Measurements from ENCODE around the gene POGZ.
A peak's percentile ranks its signal among the peaks of the same experiment; 100 is the strongest.

Gene POGZ

GRCh38 chr1:151369302-151369610 is 90.0 kb downstream of the POGZ start:
- DNase-seq (ENCODE audit: low read depth) = no peak
- no peak for TF ChIP-seq CTCF (IDR thresholded peaks at IDR 0.05; ENCODE audit: insufficient read depth, low read depth, low read length, missing control alignments)
- no peak overlapping the region for H3K4me3 ChIP-seq (ENCODE audit: low read depth, low read length)

- no peak overlapping the region for H3K4me3 ChIP-seq (ENCODE audit: low read depth, low read length)
- DNase-seq (ENCODE audit: low read depth) = no peak
- no peak for TF ChIP-seq CTCF (IDR thresholded peaks at IDR 0.05; ENCODE audit: insufficient read depth, low read depth, low read length, missing control alignments)
Observed at GRCh38 chr1:151368393-151369301, 90.6 kb downstream of the POGZ start.

- no peak for DNase-seq (ENCODE audit: low read depth)
- no peak overlapping the region for H3K4me3 ChIP-seq (ENCODE audit: low read depth, low read length)
- TF ChIP-seq CTCF (IDR thresholded peaks at IDR 0.05; ENCODE audit: insufficient read depth, low read depth, low read length, missing control alignments) = no peak
Observed at GRCh38 chr1:151367658-151368392, 91.5 kb downstream of the POGZ start.

GRCh38 chr1:151364996-151365395 is 94.3 kb downstream of the POGZ start:
- TF ChIP-seq CTCF (IDR thresholded peaks at IDR 0.05; ENCODE audit: insufficient read depth, low read depth, low read length, missing control alignments) = peak; percentile 4
- no peak for DNase-seq (ENCODE audit: low read depth)
- H3K4me3 ChIP-seq (ENCODE audit: low read depth, low read length) = no peak overlapping the region

GRCh38 chr1:151362308-151363155 is 96.8 kb downstream of the POGZ start:
- H3K4me3 ChIP-seq (ENCODE audit: low read depth, low read length) = no peak overlapping the region
- no peak for DNase-seq (ENCODE audit: low read depth)
- TF ChIP-seq CTCF (IDR thresholded peaks at IDR 0.05; ENCODE audit: insufficient read depth, low read depth, low read length, missing control alignments) = no peak

GRCh38 chr1:151361883-151362282 is 97.4 kb downstream of the POGZ start:
- DNase-seq (ENCODE audit: low read depth) = no peak
- H3K4me3 ChIP-seq (ENCODE audit: low read depth, low read length) = no peak overlapping the region
- TF ChIP-seq CTCF (IDR thresholded peaks at IDR 0.05; ENCODE audit: insufficient read depth, low read depth, low read length, missing control alignments) = no peak
